Activated naive CD8-positive, alpha-beta T cell treated with anti-CD3 and anti-CD28 coated beads for 36 hours (primary cell): ENCODE measurements around the gene KDM1A. TPM values are rescaled to one million over a fixed set of nuclear protein-coding genes. Genes with fewer than 3 reads are reported as not detected.
"Not testable (repeated sequence)": the region's sequence is repeated elsewhere in the genome, so short reads cannot be mapped to it uniquely, and the experiment has no call there.

Experiments
- DNase-seq: peaks from one replicate; pipeline ENCODE4 v3.0.0; 2021
- H3K27ac Mint-ChIP-seq: one replicate; pipeline ENCODE4 v1.8.0; 2022; ENCODE audit warnings: mild to moderate bottlenecking, moderate library complexity, mixed read lengths
- H3K27me3 Mint-ChIP-seq: one replicate; pipeline ENCODE4 v1.8.0; 2022; ENCODE audit warnings: mild to moderate bottlenecking, mixed read lengths
- H3K36me3 Mint-ChIP-seq: one replicate; pipeline ENCODE4 v1.8.0; 2021; ENCODE audit warnings: mild to moderate bottlenecking, mixed read lengths
- H3K4me1 Mint-ChIP-seq: one replicate; pipeline ENCODE4 v1.8.0; 2021; ENCODE audit warnings: mixed read lengths
- H3K4me3 Mint-ChIP-seq: one replicate; pipeline ENCODE4 v1.8.0; 2022; ENCODE audit warnings: mild to moderate bottlenecking, moderate library complexity, mixed read lengths
- H3K9me3 Mint-ChIP-seq: one replicate; pipeline ENCODE4 v1.8.0; 2022; ENCODE audit warnings: mixed read lengths
- total RNA-seq, 2 experiments: library from RNA; stranded (reverse); gene quantifications; one replicate each; pipeline ENCODE4 v1.2.3, GENCODE V29; 2021

KDM1A gene
- total RNA-seq, 2 experiments from 2014 or later = 79.1 to 81.6 TPM

- not testable (repeated sequence) for H3K27ac Mint-ChIP-seq, H3K9me3 Mint-ChIP-seq, H3K4me1 Mint-ChIP-seq, H3K27me3 Mint-ChIP-seq, H3K36me3 Mint-ChIP-seq, H3K4me3 Mint-ChIP-seq, DNase-seq
Observed at GRCh38 chr1:23000133-23000532, 19.1 kb upstream of the KDM1A start.

DNA sequence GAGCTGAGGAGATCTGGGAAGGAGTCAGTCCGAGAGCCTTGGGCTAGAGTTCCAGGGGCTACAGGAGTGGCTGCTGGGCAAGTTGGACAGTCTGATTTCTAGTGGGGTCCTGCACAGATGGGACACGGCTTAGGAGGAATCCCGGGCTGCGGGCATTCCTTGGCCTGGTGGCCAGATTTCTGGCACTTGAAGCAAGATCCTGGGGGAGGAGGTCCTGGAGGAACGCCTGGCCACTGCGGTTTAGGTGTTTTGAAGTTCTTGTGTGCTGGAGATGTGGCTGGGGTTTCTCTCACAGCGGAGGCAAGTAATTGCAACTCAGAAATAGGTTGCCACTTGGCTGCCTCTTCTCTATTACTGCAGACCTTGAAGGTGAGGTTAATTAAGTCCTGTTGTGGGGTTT is 17.1 kb upstream of the KDM1A start:
- not testable (repeated sequence) for DNase-seq, H3K27ac Mint-ChIP-seq, H3K4me1 Mint-ChIP-seq, H3K4me3 Mint-ChIP-seq, H3K27me3 Mint-ChIP-seq, H3K9me3 Mint-ChIP-seq, H3K36me3 Mint-ChIP-seq

DNA sequence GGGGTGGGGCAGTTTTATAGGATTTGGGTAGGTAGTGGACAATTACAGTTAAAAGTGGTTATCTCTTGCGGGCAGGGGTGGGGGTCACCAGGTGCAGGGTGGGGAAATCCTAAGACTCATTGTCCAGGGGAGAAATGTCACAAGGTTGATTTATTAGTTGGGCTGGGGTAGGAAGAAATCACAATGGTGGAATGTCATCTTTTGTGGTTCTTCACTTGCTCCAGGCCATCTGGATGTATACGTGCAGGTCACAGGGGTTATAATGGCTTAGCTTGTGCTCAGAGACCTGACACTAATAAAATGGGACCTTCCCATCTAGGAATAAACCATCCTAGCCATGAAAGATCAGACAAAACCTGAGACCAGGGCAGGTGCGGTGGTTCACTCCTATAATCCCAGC is 15.2 kb upstream of the KDM1A start:
- H3K9me3 Mint-ChIP-seq = no peaks in the 10 kb centered on the region
- H3K4me1 Mint-ChIP-seq = no peaks in the 10 kb centered on the region
- no peaks in the 10 kb centered on the region for H3K36me3 Mint-ChIP-seq
- peaks cover 6% of the 10 kb centered on the region for H3K27me3 Mint-ChIP-seq
- DNase-seq = no peak
- H3K27ac Mint-ChIP-seq = no peak overlapping the region
- H3K4me3 Mint-ChIP-seq = no peak overlapping the region

- not testable (repeated sequence) for H3K4me1 Mint-ChIP-seq, H3K27me3 Mint-ChIP-seq, H3K4me3 Mint-ChIP-seq, DNase-seq, H3K9me3 Mint-ChIP-seq, H3K36me3 Mint-ChIP-seq, H3K27ac Mint-ChIP-seq
Observed at GRCh38 chr1:23004769-23005168, 14.5 kb upstream of the KDM1A start.

GRCh38 chr1:23007106-23007505 is 12.2 kb upstream of the KDM1A start:
- no peaks in the 10 kb centered on the region for H3K4me1 Mint-ChIP-seq
- no peaks in the 10 kb centered on the region for H3K9me3 Mint-ChIP-seq
- DNase-seq = no peak
- H3K27ac Mint-ChIP-seq = no peak overlapping the region
- H3K4me3 Mint-ChIP-seq = no peak overlapping the region
- H3K27me3 Mint-ChIP-seq = peaks cover 6% of the 10 kb centered on the region
- H3K36me3 Mint-ChIP-seq = no peaks in the 10 kb centered on the region

- DNase-seq = no peak
- Mint-ChIP-seq H3K4me3 (no peak overlapping the region), H3K27ac (no peak overlapping the region), H3K4me1 (no peaks in the 10 kb centered on the region), H3K36me3 (no peaks in the 10 kb centered on the region), H3K27me3 (peaks cover 6% of the 10 kb centered on the region), H3K9me3 (no peaks in the 10 kb centered on the region)
Observed at GRCh38 chr1:23008901-23009300, 10.4 kb upstream of the KDM1A start.

DNA sequence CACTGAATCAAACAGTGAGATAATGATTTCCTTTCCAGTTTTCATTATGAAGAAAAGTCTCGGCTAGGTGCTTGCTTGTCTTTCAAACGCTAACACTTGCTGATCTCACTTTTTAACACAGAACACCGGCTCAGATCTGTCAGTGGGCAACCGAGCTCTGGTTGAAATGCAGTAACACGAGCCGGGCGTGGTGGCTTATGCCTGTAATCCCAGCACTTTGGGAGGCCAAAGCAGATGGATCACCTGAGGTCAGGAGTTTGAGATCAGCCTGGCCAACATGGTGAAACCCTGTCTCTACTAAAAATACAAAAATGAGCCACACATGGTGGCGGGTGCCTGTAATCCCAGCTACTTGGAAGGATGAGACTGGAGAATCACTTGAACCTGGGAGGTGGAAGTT is 9.2 kb upstream of the KDM1A start:
- H3K27ac Mint-ChIP-seq, H3K27me3 Mint-ChIP-seq, DNase-seq, H3K4me3 Mint-ChIP-seq, H3K9me3 Mint-ChIP-seq, H3K4me1 Mint-ChIP-seq, H3K36me3 Mint-ChIP-seq: not testable (repeated sequence)

DNA sequence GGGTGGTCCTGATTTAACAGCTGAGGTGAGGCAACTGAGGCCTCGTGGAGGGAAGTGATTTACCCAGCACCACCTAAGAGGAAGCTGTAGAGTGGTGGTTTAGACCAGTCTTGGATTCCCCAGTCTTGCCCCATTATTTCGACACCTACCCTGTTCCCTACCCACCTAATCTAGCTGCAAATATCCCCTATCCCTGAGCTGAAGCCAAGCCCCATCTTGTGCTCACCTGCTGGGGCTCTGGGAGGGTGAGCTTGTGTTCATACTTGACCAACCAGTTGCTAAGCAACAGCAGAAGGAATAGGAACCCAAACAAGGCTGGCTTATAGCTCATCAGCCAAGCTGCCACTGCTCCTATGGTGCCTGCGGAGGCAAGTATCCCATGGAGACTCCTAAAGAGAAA is 5.6 kb upstream of the KDM1A start:
- peaks cover 7% of the 10 kb centered on the region for H3K4me1 Mint-ChIP-seq
- no peaks in the 10 kb centered on the region for H3K9me3 Mint-ChIP-seq
- no peak overlapping the region for H3K27ac Mint-ChIP-seq
- no peaks in the 10 kb centered on the region for H3K36me3 Mint-ChIP-seq
- H3K27me3 Mint-ChIP-seq = no peaks in the 10 kb centered on the region
- H3K4me3 Mint-ChIP-seq = no peak overlapping the region
- DNase-seq = no peak

DNA sequence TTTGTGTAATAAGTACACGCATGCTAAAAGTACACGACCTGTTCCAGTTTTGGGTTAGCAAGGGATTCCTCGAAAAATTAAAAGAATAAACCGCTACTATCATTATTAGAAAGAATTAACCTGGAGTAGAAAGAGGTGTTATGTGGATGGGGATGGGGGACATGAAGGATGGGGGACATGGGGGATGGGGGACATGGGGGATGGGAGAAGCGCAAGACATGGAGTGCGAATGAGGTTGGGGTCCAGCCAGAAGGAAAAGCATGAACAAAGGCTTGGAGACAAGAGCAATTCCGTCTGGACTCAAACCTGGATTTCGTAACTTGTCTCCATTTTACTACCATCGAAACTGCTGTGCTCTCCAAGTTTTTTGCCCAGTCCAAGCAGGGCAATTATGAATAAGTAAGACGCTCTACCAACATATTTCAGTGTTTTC is 591 bp upstream of the KDM1A start:
- Mint-ChIP-seq H3K9me3 (peaks cover 10% of the 10 kb centered on the region), H3K4me3 (peak overlapping the region; percentile 94), H3K27me3 (no peaks in the 10 kb centered on the region), H3K27ac (peak overlapping the region; percentile 90), H3K36me3 (peaks cover 25% of the 10 kb centered on the region), H3K4me1 (peaks cover 33% of the 10 kb centered on the region)
- no peak for DNase-seq

- Mint-ChIP-seq H3K27ac (peak overlapping the region; percentile 88), H3K9me3 (peaks cover 10% of the 10 kb centered on the region), H3K36me3 (peaks cover 27% of the 10 kb centered on the region), H3K4me3 (peak overlapping the region; percentile 88), H3K27me3 (no peaks in the 10 kb centered on the region), H3K4me1 (peaks cover 35% of the 10 kb centered on the region)
- DNase-seq = peak; percentile 35
Observed at GRCh38 chr1:23019863-23020625, 776 bp downstream of the KDM1A start.

DNA sequence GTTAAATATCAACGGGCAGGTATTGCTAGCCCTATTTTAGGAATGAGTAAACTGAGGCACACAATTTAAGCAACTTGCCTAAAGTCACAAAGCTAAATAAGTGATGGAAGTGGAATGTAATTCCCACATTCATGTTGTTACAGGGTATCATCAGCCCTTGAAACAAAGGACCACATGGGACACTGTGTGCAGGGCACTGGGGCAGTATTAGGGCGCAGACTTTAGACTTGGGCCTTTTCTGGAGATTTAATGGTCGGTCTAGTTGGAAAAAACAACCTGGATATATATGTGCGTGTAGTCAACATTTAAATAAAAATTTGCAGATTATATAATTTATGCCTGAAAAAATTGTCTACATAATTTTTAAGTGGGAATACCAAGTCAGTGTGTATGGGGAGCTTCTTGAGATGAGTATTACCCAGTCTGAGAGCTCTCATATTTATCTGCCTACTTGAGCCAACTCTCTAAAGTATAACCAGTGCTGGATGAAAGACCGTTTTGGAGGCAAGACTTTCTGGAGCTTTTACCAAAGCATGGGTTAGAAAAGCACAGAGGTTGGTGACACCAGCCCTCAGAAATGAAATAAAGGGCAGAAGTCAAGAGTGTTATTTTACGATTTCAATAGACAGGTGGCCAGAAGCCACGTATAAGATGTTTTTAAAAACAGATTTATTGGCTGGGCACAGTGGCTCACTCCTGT is 1.6 kb downstream of the KDM1A start:
- Mint-ChIP-seq H3K9me3 (peaks cover 10% of the 10 kb centered on the region), H3K4me3 (peak overlapping the region; percentile 88), H3K36me3 (peaks cover 27% of the 10 kb centered on the region), H3K4me1 (peaks cover 37% of the 10 kb centered on the region), H3K27ac (no peak overlapping the region), H3K27me3 (no peaks in the 10 kb centered on the region)
- DNase-seq = no peak

GRCh38 chr1:23021834-23022233 is 2.6 kb downstream of the KDM1A start:
- Mint-ChIP-seq H3K36me3 (peaks cover 27% of the 10 kb centered on the region), H3K27ac (no peak overlapping the region), H3K4me3 (peak overlapping the region; percentile 29), H3K27me3 (no peaks in the 10 kb centered on the region), H3K9me3 (peaks cover 10% of the 10 kb centered on the region), H3K4me1 (peaks cover 44% of the 10 kb centered on the region)
- DNase-seq = no peak

DNA sequence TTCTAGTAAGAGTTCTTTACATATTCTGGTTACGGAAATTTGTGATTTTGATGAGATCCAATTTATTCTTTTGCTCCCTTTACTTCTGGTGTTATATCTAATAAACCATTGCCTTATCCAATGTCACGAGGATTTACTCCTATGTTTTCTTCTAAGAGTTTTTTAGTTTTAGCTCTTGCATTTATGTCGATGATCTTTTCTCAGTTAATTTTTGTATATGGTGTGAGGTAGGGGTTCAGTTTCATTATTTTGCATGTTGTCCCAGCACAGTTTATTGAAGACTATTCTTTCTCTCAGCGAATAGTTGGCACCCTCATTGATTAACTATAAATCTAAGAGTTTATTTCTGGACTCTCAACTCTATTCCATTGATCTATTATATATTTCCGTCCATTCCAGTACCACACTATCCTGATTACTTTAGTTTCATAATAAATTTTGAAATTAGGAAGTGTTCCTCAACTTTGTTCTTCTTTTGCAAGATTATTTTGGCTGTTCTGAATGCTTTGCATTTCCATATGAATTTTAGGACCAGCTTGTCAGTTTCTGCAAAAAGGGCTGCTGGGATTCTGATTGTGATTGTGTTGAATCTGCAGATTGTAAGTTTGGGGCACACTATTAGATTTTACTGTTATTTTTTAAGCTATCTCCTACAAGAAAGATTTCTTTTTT is 4.0 kb downstream of the KDM1A start:
- H3K36me3 Mint-ChIP-seq = peaks cover 27% of the 10 kb centered on the region
- peaks cover 10% of the 10 kb centered on the region for H3K9me3 Mint-ChIP-seq
- no peak overlapping the region for H3K4me3 Mint-ChIP-seq
- H3K27me3 Mint-ChIP-seq = no peaks in the 10 kb centered on the region
- DNase-seq = no peak
- no peak overlapping the region for H3K27ac Mint-ChIP-seq
- H3K4me1 Mint-ChIP-seq = peaks cover 47% of the 10 kb centered on the region

- DNase-seq = no peak
- Mint-ChIP-seq H3K27ac (no peak overlapping the region), H3K4me1 (peaks cover 56% of the 10 kb centered on the region), H3K9me3 (peaks cover 10% of the 10 kb centered on the region), H3K27me3 (no peaks in the 10 kb centered on the region), H3K36me3 (peaks cover 25% of the 10 kb centered on the region), H3K4me3 (no peak overlapping the region)
Observed at GRCh38 chr1:23026568-23026967, 7.3 kb downstream of the KDM1A start.

GRCh38 chr1:23027352-23027907 is 8.2 kb downstream of the KDM1A start:
- H3K36me3 Mint-ChIP-seq = peaks cover 17% of the 10 kb centered on the region
- peaks cover 7% of the 10 kb centered on the region for H3K9me3 Mint-ChIP-seq
- no peak overlapping the region for H3K4me3 Mint-ChIP-seq
- H3K4me1 Mint-ChIP-seq = peaks cover 54% of the 10 kb centered on the region
- no peak overlapping the region for H3K27ac Mint-ChIP-seq
- no peaks in the 10 kb centered on the region for H3K27me3 Mint-ChIP-seq
- DNase-seq = no peak
